ENCODE measurements around the gene GID8. TPM values are rescaled to one million over a fixed set of nuclear protein-coding genes. Genes with fewer than 3 reads are reported as not detected.

The GID8 gene
- total RNA-seq, 1 experiment from 2014 or later = 37.2 TPM

- ChIA-PET POLR2A (ENCODE audit: unreplicated experiment) (no interaction called here), CTCF (no interaction called here)
- Histone ChIP-seq H3F3A (ENCODE audit: low read length, unreplicated experiment) (no peaks in the 10 kb centered on the region), H3K79me2 (ENCODE audit: low read length) (no peaks in the 10 kb centered on the region), H3K4me2 (ENCODE audit: low read length) (no peak overlapping the region), H3K9me2 (replicated peaks; ENCODE audit: low read length) (no peaks in the 10 kb centered on the region), H3K9ac (ENCODE audit: low read length) (no peak overlapping the region), H3K27me3 (ENCODE audit: low read length) (peaks cover 21% of the 10 kb centered on the region), H4K20me1 (ENCODE audit: low read length) (no peaks in the 10 kb centered on the region), H3K27ac (ENCODE audit: low read length) (no peak overlapping the region), H3K9me3 (ENCODE audit: low read length) (no peaks in the 10 kb centered on the region), H3K4me3 (ENCODE audit: low read length) (no peak overlapping the region), H3K36me3 (ENCODE audit: low read depth, low read length) (no peaks in the 10 kb centered on the region), H3K4me1 (ENCODE audit: insufficient read depth, low read length) (no peaks in the 10 kb centered on the region), H2AFZ (ENCODE audit: low read length) (no peak overlapping the region)
- BruUV-seq (replicated peaks) = no TSS peak
- TF ChIP-seq CTCF (conservative IDR thresholded peaks at IDR 0.05; ENCODE audit: low read depth, low read length) = no peak
- TF ChIP-seq EZH2phosphoT487 (IDR thresholded peaks at IDR 0.05; ENCODE audit: borderline replicate concordance, low read length) = no peak
- TF ChIP-seq EZH2 (IDR thresholded peaks at IDR 0.05; ENCODE audit: low read length, unreplicated experiment) = no peak
- intact Hi-C loops (cut with micrococcal nuclease) = no loop called here
- ATAC-seq (no peak), DNase-seq (no peak)
Observed at GRCh38 chr20:62994869-62995281, 56.9 kb downstream of the GID8 start.

- ChIA-PET POLR2A (ENCODE audit: unreplicated experiment) (interaction anchor here (0.6 kb wide), 1 partner anchor 229 kb away, joined by 7 read pairs; no protein-coding TSS in a partner anchor), CTCF (no interaction called here)
Observed at GRCh38 chr20:62995481-62995880, 57.5 kb downstream of the GID8 start.

More at GRCh38 chr20:62995481-62995880, 57.5 kb downstream of the GID8 start:
- BruUV-seq (replicated peaks) = no TSS peak
- Histone ChIP-seq H3K4me1 (ENCODE audit: insufficient read depth, low read length) (no peaks in the 10 kb centered on the region), H3K36me3 (ENCODE audit: low read depth, low read length) (no peaks in the 10 kb centered on the region), H3K9me2 (replicated peaks; ENCODE audit: low read length) (no peaks in the 10 kb centered on the region), H3K79me2 (ENCODE audit: low read length) (no peaks in the 10 kb centered on the region), H3K9ac (ENCODE audit: low read length) (no peak overlapping the region), H4K20me1 (ENCODE audit: low read length) (no peaks in the 10 kb centered on the region), H3K27me3 (ENCODE audit: low read length) (peaks cover 21% of the 10 kb centered on the region), H3K4me3 (ENCODE audit: low read length) (no peak overlapping the region), H2AFZ (ENCODE audit: low read length) (no peak overlapping the region), H3K9me3 (ENCODE audit: low read length) (no peaks in the 10 kb centered on the region), H3K4me2 (ENCODE audit: low read length) (no peak overlapping the region), H3K27ac (ENCODE audit: low read length) (no peak overlapping the region), H3F3A (ENCODE audit: low read length, unreplicated experiment) (no peaks in the 10 kb centered on the region)
- ATAC-seq = no peak
- TF ChIP-seq EZH2 (IDR thresholded peaks at IDR 0.05; ENCODE audit: low read length, unreplicated experiment) (no peak), CTCF (conservative IDR thresholded peaks at IDR 0.05; ENCODE audit: low read depth, low read length) (no peak), EZH2phosphoT487 (IDR thresholded peaks at IDR 0.05; ENCODE audit: borderline replicate concordance, low read length) (no peak)
- no peak for DNase-seq
- intact Hi-C loops (cut with micrococcal nuclease) = no loop called here
